Endothelial cell (in vitro differentiated cells): ENCODE results near the gene SIAH2. TPM values are rescaled to one million over a fixed set of nuclear protein-coding genes. Genes with fewer than 3 reads are reported as not detected.

Experiments used
- DNase-seq: peaks from one replicate; pipeline ENCODE4 v3.0.0; 2021; ENCODE audit warnings: low spot score
- H3K27ac Mint-ChIP-seq: one replicate; pipeline ENCODE4 v1.8.0; 2021; ENCODE audit warnings: mixed read lengths, inconsistent platforms; ENCODE audit not compliant: unreplicated experiment
- H3K27me3 Mint-ChIP-seq: one replicate; pipeline ENCODE4 v1.8.0; 2021; ENCODE audit warnings: mild to moderate bottlenecking, moderate library complexity, mixed read lengths, inconsistent platforms; ENCODE audit not compliant: unreplicated experiment
- H3K36me3 Mint-ChIP-seq: one replicate; pipeline ENCODE4 v1.8.0; 2021; ENCODE audit warnings: mild to moderate bottlenecking, low read depth, mixed read lengths, inconsistent platforms; ENCODE audit not compliant: unreplicated experiment
- H3K4me1 Mint-ChIP-seq: one replicate; pipeline ENCODE4 v1.8.0; 2021; ENCODE audit warnings: mild to moderate bottlenecking, mixed read lengths, inconsistent platforms; ENCODE audit not compliant: unreplicated experiment
- H3K4me3 Mint-ChIP-seq: one replicate; pipeline ENCODE4 v1.8.0; 2021; ENCODE audit warnings: mild to moderate bottlenecking, mixed read lengths, inconsistent platforms; ENCODE audit not compliant: unreplicated experiment
- H3K9me3 Mint-ChIP-seq: one replicate; pipeline ENCODE4 v1.8.0; 2021; ENCODE audit warnings: mixed read lengths, inconsistent platforms; ENCODE audit not compliant: unreplicated experiment
- CTCF ChIP-seq: fragments of 200-600 bp; sonication (generic); IDR thresholded peaks from one replicate; pipeline ENCODE4 v1.5.0; 2021; ENCODE audit warnings: antibody characterized with exemption; ENCODE audit not compliant: unreplicated experiment
- total RNA-seq: library from RNA; stranded (reverse); fragmentation: NEBNext Ultra II Directional; extraction: Animal tissue kit (Norgen Biotek cat#: 25700); gene quantifications from one replicate; pipeline ENCODE4 v1.2.1, GENCODE V29; 2021; ENCODE audit not compliant: unreplicated experiment

SIAH2 gene
- total RNA-seq, 1 donor from 2014 or later, result 13.2 TPM

GRCh38 chr3:150699068-150699639 is 63.8 kb downstream of the SIAH2 start:
- Mint-ChIP-seq H3K36me3 (no peaks in the 10 kb centered on the region), H3K27ac (no peak overlapping the region), H3K4me1 (no peaks in the 10 kb centered on the region), H3K27me3 (peaks cover 2% of the 10 kb centered on the region), H3K9me3 (no peaks in the 10 kb centered on the region), H3K4me3 (no peak overlapping the region)
- no peak for DNase-seq
- TF ChIP-seq CTCF, result no peak

DNA sequence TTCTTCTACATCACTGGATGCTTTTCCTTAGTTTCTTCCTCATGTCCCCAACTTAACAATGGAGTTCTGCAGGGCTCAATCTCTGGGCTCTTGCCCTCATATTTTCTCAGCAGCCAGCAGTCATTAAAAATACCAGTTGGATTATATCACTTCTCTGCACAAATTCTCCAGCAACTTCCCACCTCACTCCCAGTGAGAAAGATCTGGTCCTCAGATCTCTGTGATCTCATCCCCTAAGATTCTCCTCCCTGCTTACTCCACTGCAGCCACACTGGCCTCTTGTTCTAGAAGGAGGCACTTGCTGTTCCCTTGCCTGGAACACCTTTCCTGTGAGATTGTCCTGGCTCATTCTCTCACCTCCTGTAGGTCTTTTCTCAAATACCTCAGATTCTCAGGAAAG is 65.3 kb downstream of the SIAH2 start:
- no peak for TF ChIP-seq CTCF
- DNase-seq, result no peak
- no peak overlapping the region for H3K4me3 Mint-ChIP-seq
- peaks cover 2% of the 10 kb centered on the region for H3K27me3 Mint-ChIP-seq
- peaks cover 3% of the 10 kb centered on the region for H3K9me3 Mint-ChIP-seq
- H3K36me3 Mint-ChIP-seq, result no peaks in the 10 kb centered on the region
- H3K27ac Mint-ChIP-seq, result no peak overlapping the region
- H3K4me1 Mint-ChIP-seq, result no peaks in the 10 kb centered on the region

DNA sequence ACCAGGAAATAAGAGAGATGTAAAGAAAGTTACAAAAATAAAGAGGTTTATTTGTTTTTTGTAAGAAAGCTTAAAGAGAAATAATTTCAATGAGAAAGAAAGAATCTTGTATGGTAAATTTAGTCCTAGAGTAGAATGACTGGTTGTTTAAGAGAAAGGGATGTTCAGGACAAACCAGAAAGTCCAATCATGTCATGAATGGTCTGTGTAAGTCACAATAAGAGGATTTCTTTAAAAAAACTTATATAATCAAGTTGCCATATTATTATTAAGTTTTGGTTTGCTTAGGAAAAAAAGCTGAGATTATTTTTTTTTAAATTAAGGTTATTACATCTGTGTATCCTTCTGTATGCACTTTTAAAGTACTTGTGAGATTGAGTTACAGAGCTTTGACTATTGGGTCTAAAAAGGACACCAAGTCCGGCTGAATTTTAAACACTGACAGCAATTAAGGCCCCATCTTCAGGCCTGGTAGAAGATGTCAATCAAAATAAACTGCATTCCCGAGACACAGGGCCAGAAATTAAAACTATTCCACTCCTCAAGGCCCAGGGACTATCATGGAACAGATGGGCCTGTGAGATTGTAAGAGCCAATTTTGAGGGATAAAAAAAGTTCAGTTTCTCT is 71.4 kb downstream of the SIAH2 start:
- Mint-ChIP-seq H3K27me3 (no peaks in the 10 kb centered on the region), H3K9me3 (peaks cover 3% of the 10 kb centered on the region), H3K4me1 (no peaks in the 10 kb centered on the region), H3K27ac (no peak overlapping the region), H3K36me3 (no peaks in the 10 kb centered on the region), H3K4me3 (no peak overlapping the region)
- DNase-seq, result no peak
- TF ChIP-seq CTCF, result no peak

Other genes with a start within 250 kb of the SIAH2 start
- gene SERP1, start 216.7 kb downstream of the SIAH2 start, total RNA-seq, result 89.9 TPM
- 68.8 TPM for gene EIF2A, start 216.4 kb downstream of the SIAH2 start, total RNA-seq
- gene SELENOT, start 159.8 kb downstream of the SIAH2 start, total RNA-seq, result 73.6 TPM
- gene ERICH6, start 59.2 kb downstream of the SIAH2 start, total RNA-seq, result 0.31 TPM
- gene MINDY4B, start 142.3 kb upstream of the SIAH2 start, total RNA-seq, result 3.0 TPM
- not detected for gene CLRN1, start 209.6 kb upstream of the SIAH2 start, total RNA-seq